H9 (cell line): ENCODE results near the gene TIAM1. TPM values are rescaled to one million over a fixed set of nuclear protein-coding genes. Genes with fewer than 3 reads are reported as not detected.

Source experiments
- DNase-seq: peaks from one replicate; pipeline ENCODE4 v3.0.0-alpha.2; 2017
- H2AFZ ChIP-seq: one replicate; pipeline ENCODE4 v1.6.1; 2013; ENCODE audit warnings: mild to moderate bottlenecking, low read length, control low read depth, moderate library complexity
- H2AK5ac ChIP-seq: 2 replicates; pipeline ENCODE4 v1.6.1; 2013; ENCODE audit warnings: low read length, control low read depth, mixed read lengths; ENCODE audit not compliant: insufficient read length
- H2BK120ac ChIP-seq: one replicate; pipeline ENCODE4 v1.6.1; 2013; ENCODE audit warnings: low read depth, mild to moderate bottlenecking, low read length, control low read depth, inconsistent platforms; ENCODE audit not compliant: poor library complexity, severe bottlenecking
- H2BK12ac ChIP-seq: 2 replicates; pipeline ENCODE4 v1.6.1; 2013; ENCODE audit warnings: low read length, control low read depth, mixed read lengths, low read depth; ENCODE audit not compliant: insufficient read length
- H2BK15ac ChIP-seq: 2 replicates; pipeline ENCODE4 v1.6.1; 2013; ENCODE audit warnings: low read depth, low read length, control low read depth
- H2BK20ac ChIP-seq: one replicate; pipeline ENCODE4 v1.6.1; 2013; ENCODE audit warnings: low read depth, mild to moderate bottlenecking, low read length, control low read depth, inconsistent platforms; ENCODE audit not compliant: poor library complexity, severe bottlenecking
- H2BK5ac ChIP-seq: 2 replicates; pipeline ENCODE4 v1.6.1; 2013; ENCODE audit warnings: low read length, control low read depth, mixed read lengths; ENCODE audit not compliant: insufficient read length
- H3K14ac ChIP-seq: 2 replicates; pipeline ENCODE4 v1.6.1; 2013; ENCODE audit warnings: low read length, control low read depth; ENCODE audit not compliant: insufficient read depth
- H3K18ac ChIP-seq: 2 replicates; pipeline ENCODE4 v1.6.1; 2013; ENCODE audit warnings: low read depth, mild to moderate bottlenecking, mixed read lengths, low read length, control low read depth; ENCODE audit not compliant: insufficient read length
- H3K23ac ChIP-seq: 2 replicates; pipeline ENCODE4 v1.6.1; 2013; ENCODE audit warnings: low read length, control low read depth, mixed read lengths, low read depth; ENCODE audit not compliant: insufficient read length
- H3K23me2 ChIP-seq: 2 replicates; pipeline ENCODE4 v1.6.1; 2013; ENCODE audit warnings: low read depth, mild to moderate bottlenecking, mixed read lengths, low read length, control low read depth; ENCODE audit not compliant: insufficient read length, poor library complexity, severe bottlenecking
- H3K27ac ChIP-seq: 2 replicates; pipeline ENCODE4 v1.5.1; 2013; ENCODE audit warnings: low read length, control low read depth, mixed read lengths, low read depth; ENCODE audit not compliant: insufficient read length
- H3K27me3 ChIP-seq: 2 replicates; pipeline ENCODE4 v1.6.1; 2013; ENCODE audit warnings: low read length, control low read depth, inconsistent platforms; ENCODE audit not compliant: insufficient read depth
- H3K4ac ChIP-seq: 2 replicates; pipeline ENCODE4 v1.6.1; 2013; ENCODE audit warnings: low read depth, mild to moderate bottlenecking, control low read depth, inconsistent platforms, low read length, moderate library complexity
- H3K4me1 ChIP-seq: 2 replicates; pipeline ENCODE4 v1.6.1; 2013; ENCODE audit warnings: low read length, control low read depth, inconsistent platforms; ENCODE audit not compliant: insufficient read depth
- H3K4me2 ChIP-seq: 2 replicates; pipeline ENCODE4 v1.6.1; 2013; ENCODE audit warnings: low read length, control low read depth, mixed read lengths; ENCODE audit not compliant: insufficient read length, insufficient read depth
- H3K56ac ChIP-seq: 2 replicates; pipeline ENCODE4 v1.6.1; 2013; ENCODE audit warnings: low read depth, mild to moderate bottlenecking, mixed read lengths, low read length, control low read depth; ENCODE audit not compliant: insufficient read length
- H3K79me1 ChIP-seq: 2 replicates; pipeline ENCODE4 v1.6.1; 2013; ENCODE audit warnings: low read depth, mild to moderate bottlenecking, moderate library complexity, low read length, control low read depth, inconsistent platforms; ENCODE audit not compliant: insufficient read depth, poor library complexity, severe bottlenecking
- H3K79me2 ChIP-seq: 2 replicates; pipeline ENCODE4 v1.6.1; 2013; ENCODE audit warnings: low read length, control low read depth, inconsistent platforms; ENCODE audit not compliant: insufficient read depth
- H3K9ac ChIP-seq: 2 replicates; pipeline ENCODE4 v1.6.1; 2013; ENCODE audit warnings: low read length, control low read depth, mixed read lengths; ENCODE audit not compliant: insufficient read length; ENCODE audit errors: extremely low read depth
- H3K9me3 ChIP-seq: one replicate; pipeline ENCODE4 v1.6.1; 2013; ENCODE audit warnings: low read depth, low read length, inconsistent platforms; ENCODE audit not compliant: control insufficient read depth
- H3T11ph ChIP-seq: one replicate; pipeline ENCODE4 v1.6.1; 2013; ENCODE audit warnings: mild to moderate bottlenecking, low read length, control low read depth, inconsistent platforms
- H4K20me1 ChIP-seq: one replicate; pipeline ENCODE4 v1.6.1; 2013; ENCODE audit not compliant: control insufficient read depth, insufficient read length, insufficient read depth
- H4K5ac ChIP-seq: 2 replicates; pipeline ENCODE4 v1.6.1; 2013; ENCODE audit warnings: low read depth, mild to moderate bottlenecking, mixed read lengths, low read length, control low read depth; ENCODE audit not compliant: insufficient read length
- H4K8ac ChIP-seq: replicated peaks from 2 replicates; pipeline ENCODE4 v1.6.1; 2013; ENCODE audit warnings: low read length, control low read depth, mixed read lengths, low read depth; ENCODE audit not compliant: insufficient read length
- H4K91ac ChIP-seq: 2 replicates; pipeline ENCODE4 v1.6.1; 2013; ENCODE audit warnings: low read depth, mild to moderate bottlenecking, moderate library complexity, mixed read lengths, low read length, control low read depth; ENCODE audit not compliant: insufficient read length
- H3K27ac Mint-ChIP-seq, 3 experiments: 2 replicates in 2 of 3; 3 replicates in 1 of 3; pipeline ENCODE4 v1.8.0; 2020 to 2021; ENCODE audit warnings: mixed read lengths in 3 of 3, mild to moderate bottlenecking in 1 of 3, moderate library complexity in 1 of 3
- H3K27me3 Mint-ChIP-seq: 2 replicates; pipeline ENCODE4 v1.8.0; 2021; ENCODE audit warnings: low read depth, mild to moderate bottlenecking, moderate library complexity, mixed read lengths
- H3K36me3 Mint-ChIP-seq, 3 experiments: 2 replicates in 2 of 3; 3 replicates in 1 of 3; pipeline ENCODE4 v1.8.0; 2020 to 2021; ENCODE audit warnings: low read depth in 3 of 3, mixed read lengths in 3 of 3; ENCODE audit not compliant: insufficient read depth in 1 of 3
- H3K4me1 Mint-ChIP-seq, 2 experiments: 2 replicates each; pipeline ENCODE4 v1.8.0; 2020; ENCODE audit warnings: mixed read lengths in 2 of 2
- H3K4me3 Mint-ChIP-seq, 2 experiments: 2 replicates in 1 of 2; 3 replicates in 1 of 2; pipeline ENCODE4 v1.8.0; 2020 to 2021; ENCODE audit warnings: mild to moderate bottlenecking in 2 of 2, mixed read lengths in 2 of 2, moderate library complexity in 1 of 2
- H3K9me3 Mint-ChIP-seq, 2 experiments: 2 replicates in 1 of 2; 3 replicates in 1 of 2; pipeline ENCODE4 v1.8.0; 2020; ENCODE audit warnings: mild to moderate bottlenecking in 2 of 2, mixed read lengths in 2 of 2, moderate library complexity in 1 of 2
- WGBS: extraction: QIAGEN DNeasy Blood & Tissue Kit; methylation state at CpG from one replicate; pipeline ENCODE4 v1.1.7; 2013; ENCODE audit warnings: missing lambda C conversion rate, low lambda C conversion rate, mixed read lengths; ENCODE audit not compliant: insufficient read length; ENCODE audit errors: extremely low coverage; 5-methylcytosine and 5-hydroxymethylcytosine counted together
- total RNA-seq: library from RNA; stranded (reverse); gene quantifications from 2 replicates; pipeline ENCODE4 v1.2.1, GENCODE V29; 2021
- TF ChIP-seq, protein P1 (sequence below): fragments of 200-600 bp; sonication (generic); conservative IDR thresholded peaks from 3 replicates; pipeline ENCODE4 v1.8.0; 2021; ENCODE audit warnings: antibody characterized with exemption, mild to moderate bottlenecking

Gene TIAM1
- total RNA-seq, 1 experiment from 2014 or later, result 23.1 TPM

DNA sequence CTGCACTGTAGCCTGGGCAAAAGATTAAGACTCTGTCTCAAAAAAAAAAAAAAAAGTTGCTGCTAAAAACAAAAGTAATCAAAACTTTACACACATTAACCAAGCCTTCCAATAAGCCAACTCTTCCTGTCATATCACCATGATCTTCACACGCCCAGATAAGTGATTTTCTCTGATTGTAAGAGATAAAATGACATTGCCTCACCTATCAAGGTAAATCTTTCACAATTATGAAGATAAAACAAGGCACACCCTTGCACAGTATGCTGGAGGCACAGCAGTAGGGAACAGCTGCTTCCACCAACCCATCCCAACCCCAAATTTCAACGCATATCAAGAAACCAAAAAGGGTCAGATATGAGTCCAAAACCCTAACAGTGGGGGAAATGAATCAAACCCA, 8.8 kb upstream of the TIAM1 start:
- no peak overlapping the region for H4K5ac ChIP-seq
- H2BK15ac ChIP-seq, result no peak overlapping the region
- H4K8ac ChIP-seq, result no peak overlapping the region
- no peaks in the 10 kb centered on the region for H3K79me1 ChIP-seq
- H4K20me1 ChIP-seq, result peaks cover 2% of the 10 kb centered on the region
- H3K79me2 ChIP-seq, result no peaks in the 10 kb centered on the region
- no peak overlapping the region for H2BK20ac ChIP-seq
- no peaks in the 10 kb centered on the region for H3K4me1 ChIP-seq
- no CpG with 5 or more reads among the region's 2 CpGs for WGBS
- no peak overlapping the region for H3K14ac ChIP-seq
- H3K27me3 Mint-ChIP-seq, result no peaks in the 10 kb centered on the region
- no peak overlapping the region for H3K27ac ChIP-seq
- H2BK12ac ChIP-seq, result no peak overlapping the region
- no peak overlapping the region for H3K4ac ChIP-seq
- H3K9me3 Mint-ChIP-seq, result no peaks in the 10 kb centered on the region
- H3K18ac ChIP-seq, result no peak overlapping the region
- no peak overlapping the region for H2BK5ac ChIP-seq
- no peak overlapping the region; a peak in 1 of 5 replicates for H3K4me3 Mint-ChIP-seq
- H3K27ac Mint-ChIP-seq, result no peak overlapping the region
- no peak overlapping the region for H3K4me2 ChIP-seq
- H4K91ac ChIP-seq, result no peak overlapping the region
- no peak overlapping the region for H3K9ac ChIP-seq
- H2AK5ac ChIP-seq, result no peak overlapping the region
- no peaks in the 10 kb centered on the region for H3K36me3 Mint-ChIP-seq
- H3K4me1 Mint-ChIP-seq, result peaks cover 3 to 4% of the 10 kb centered on the region in 2 experiments; a peak in 3 of 4 replicates
- H3K23ac ChIP-seq, result no peak overlapping the region
- no peak overlapping the region for H2AFZ ChIP-seq
- no peaks in the 10 kb centered on the region for H3K23me2 ChIP-seq
- H3K27me3 ChIP-seq, result no peaks in the 10 kb centered on the region
- TF ChIP-seq, protein P1, sequence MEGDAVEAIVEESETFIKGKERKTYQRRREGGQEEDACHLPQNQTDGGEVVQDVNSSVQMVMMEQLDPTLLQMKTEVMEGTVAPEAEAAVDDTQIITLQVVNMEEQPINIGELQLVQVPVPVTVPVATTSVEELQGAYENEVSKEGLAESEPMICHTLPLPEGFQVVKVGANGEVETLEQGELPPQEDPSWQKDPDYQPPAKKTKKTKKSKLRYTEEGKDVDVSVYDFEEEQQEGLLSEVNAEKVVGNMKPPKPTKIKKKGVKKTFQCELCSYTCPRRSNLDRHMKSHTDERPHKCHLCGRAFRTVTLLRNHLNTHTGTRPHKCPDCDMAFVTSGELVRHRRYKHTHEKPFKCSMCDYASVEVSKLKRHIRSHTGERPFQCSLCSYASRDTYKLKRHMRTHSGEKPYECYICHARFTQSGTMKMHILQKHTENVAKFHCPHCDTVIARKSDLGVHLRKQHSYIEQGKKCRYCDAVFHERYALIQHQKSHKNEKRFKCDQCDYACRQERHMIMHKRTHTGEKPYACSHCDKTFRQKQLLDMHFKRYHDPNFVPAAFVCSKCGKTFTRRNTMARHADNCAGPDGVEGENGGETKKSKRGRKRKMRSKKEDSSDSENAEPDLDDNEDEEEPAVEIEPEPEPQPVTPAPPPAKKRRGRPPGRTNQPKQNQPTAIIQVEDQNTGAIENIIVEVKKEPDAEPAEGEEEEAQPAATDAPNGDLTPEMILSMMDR, result no peak
- H3T11ph ChIP-seq, result no peak overlapping the region
- no peaks in the 10 kb centered on the region for H3K9me3 ChIP-seq
- no peak overlapping the region for H3K56ac ChIP-seq
- DNase-seq, result no peak
- H2BK120ac ChIP-seq, result no peak overlapping the region
